Renal cortical epithelial cell (primary cell): Measurements from ENCODE around the gene RNF141. TPM values are rescaled to one million over a fixed set of nuclear protein-coding genes. Genes with fewer than 3 reads are reported as not detected.

Experiments used
- DNase-seq: peaks from one replicate; pipeline ENCODE4 v3.0.0-alpha.2; 2011; ENCODE audit warnings: low read depth
- total RNA-seq: library from RNA; depleted of rRNA; stranded (reverse); fragments of >200 nt; gene quantifications from 2 replicates; pipeline ENCODE4 v1.2.3, GENCODE V29; 2014

Gene RNF141
- total RNA-seq, 1 donor from 2014 or later: 41.7 TPM

DNA sequence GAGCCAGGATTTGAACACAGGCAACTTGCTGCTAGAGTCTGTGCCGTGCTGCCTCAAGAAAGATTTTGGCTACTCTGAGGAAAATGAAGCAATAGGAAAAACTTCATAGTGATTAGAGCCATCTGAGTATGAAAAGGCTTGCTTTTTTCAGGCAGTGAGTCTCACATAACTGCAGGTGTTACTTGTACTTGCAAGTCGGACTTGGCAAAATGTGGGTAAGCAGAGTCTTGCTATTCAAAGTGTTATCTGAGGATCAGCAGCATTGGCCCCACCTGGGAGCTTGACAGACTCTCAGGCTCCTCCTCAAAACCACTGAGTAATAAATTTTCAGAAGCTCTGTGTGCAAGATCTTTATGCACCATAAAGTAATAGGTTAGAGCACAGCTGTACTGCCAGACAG, 18.1 kb downstream of the RNF141 start:
- no peak for DNase-seq

DNA sequence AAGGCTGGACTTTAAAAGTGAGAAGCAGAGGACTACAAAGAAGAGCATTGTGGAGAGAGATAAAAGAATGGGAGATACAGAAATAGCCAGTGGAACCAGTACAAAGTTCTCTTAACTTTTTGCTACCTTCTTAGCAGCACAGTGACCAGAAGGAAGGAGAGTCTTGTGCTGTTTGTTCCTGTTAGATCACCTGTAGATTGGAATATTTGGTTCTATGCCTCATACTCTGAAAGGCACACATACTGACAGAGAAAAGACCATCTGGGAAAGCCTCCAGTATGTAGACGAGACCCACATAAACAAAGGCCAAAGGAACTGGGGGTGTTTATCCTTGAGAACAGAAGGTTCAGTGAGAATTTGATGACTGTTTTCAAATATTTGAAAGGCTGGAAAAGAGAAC, 18.7 kb downstream of the RNF141 start:
- DNase-seq: no peak

- no peak for DNase-seq
These were observed 20.4 kb downstream of the RNF141 start for GRCh38 chr11:10520562-10520961.

- no peak for DNase-seq
These were observed 21.4 kb downstream of the RNF141 start for GRCh38 chr11:10519630-10520029.

DNA sequence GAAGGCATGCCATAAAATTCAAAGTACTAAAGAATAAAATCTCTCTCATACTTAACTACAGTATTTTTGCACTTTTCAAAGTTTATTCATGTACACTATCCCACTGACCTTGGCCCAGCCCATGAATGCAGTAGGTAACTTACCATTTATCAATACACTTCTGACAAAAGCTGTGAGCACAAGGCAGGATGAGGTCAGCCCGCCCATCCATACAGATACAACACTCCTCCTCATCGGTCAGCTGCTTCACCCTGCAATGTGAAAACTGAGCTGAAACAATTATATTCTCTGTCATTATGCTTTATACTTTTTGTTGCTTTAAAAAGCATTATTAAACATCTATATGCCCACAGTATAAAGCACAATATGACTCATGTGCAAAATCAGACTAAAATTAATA, 22.1 kb downstream of the RNF141 start:
- no peak for DNase-seq

- DNase-seq: no peak
These were observed 22.9 kb downstream of the RNF141 start for GRCh38 chr11:10518123-10518522.

DNA sequence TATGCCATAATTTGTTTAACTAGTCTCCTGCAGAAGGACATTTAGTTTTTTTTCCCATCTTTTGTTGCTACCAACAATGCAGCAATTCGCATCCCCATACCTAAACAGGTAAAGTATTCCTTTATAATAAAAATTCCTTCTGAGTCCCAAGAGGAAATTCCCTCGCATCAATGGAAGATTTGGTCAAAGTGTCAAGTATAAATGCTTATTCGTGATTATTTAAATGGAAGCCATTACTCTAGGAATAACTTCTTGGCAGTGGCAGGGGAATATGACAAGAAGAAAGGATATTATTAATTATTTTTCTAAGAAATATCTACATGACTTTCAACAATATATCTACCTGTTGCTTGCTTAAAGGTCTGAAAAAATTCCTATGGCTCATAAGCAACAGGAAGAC, 25.6 kb downstream of the RNF141 start:
- no peak for DNase-seq

GRCh38 chr11:10514709-10515108, 26.3 kb downstream of the RNF141 start:
- DNase-seq: no peak

GRCh38 chr11:10514202-10514601, 26.8 kb downstream of the RNF141 start:
- DNase-seq: peak; percentile 9

- DNase-seq: no peak
These were observed 29.8 kb downstream of the RNF141 start for GRCh38 chr11:10511181-10511621.

- DNase-seq: peak; percentile 38
These were observed 35.0 kb downstream of the RNF141 start for GRCh38 chr11:10506008-10506370.

- no peak for DNase-seq
These were observed 35.5 kb downstream of the RNF141 start for GRCh38 chr11:10505278-10506007.

- DNase-seq: no peak
These were observed 36.5 kb downstream of the RNF141 start for GRCh38 chr11:10504490-10504889.

DNA sequence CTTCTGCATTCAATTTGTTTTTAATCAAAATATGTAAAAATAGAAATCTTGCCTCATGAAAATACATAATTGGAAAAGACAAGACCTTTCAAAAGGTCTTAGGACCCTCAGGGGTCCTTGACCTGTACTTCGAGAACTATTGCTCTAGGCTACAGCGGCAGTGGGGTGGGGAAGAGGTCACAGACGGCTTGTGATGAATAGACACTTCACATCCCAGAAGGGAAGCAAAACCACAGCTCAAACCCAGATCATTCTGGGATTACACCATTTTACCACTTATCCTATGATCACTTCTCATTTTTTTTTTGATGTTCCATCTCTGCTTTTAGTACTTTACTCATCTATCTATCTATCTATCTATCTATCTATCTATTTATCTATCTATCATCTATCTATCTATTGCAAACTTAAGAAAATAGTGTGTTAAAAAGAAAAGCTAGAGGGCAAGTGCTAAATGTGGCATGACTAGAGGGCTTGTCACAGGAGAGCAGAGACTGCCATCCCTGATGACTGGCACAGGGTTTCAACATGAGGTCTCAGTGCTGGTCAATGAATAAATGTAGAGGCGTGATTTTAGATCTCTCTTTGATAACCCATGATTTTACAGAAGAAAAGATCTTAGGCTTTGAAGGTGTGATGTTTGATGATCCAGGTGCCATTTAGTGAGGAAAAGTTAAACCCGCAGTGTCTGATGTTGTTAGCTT, 37.1 kb downstream of the RNF141 start:
- no peak for DNase-seq

DNA sequence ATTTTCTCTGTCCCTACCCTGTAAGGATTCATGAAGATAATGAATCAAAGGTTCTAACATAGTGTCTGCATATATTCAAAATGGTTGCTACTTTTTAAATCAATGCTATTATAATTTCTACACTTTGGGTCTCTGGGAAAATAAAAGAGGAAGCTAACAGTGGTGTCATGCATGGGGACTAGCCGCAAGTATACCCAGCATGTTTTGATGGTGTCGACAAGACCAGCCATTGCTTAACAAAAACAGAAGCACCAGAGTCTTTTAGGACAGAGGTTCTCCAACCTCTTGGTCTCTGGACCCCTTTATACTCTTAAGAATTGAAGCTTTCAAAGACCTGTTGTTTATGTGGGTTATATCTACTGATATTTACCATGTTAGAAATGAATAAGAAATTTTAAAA, 37.8 kb downstream of the RNF141 start:
- no peak for DNase-seq

GRCh38 chr11:10502770-10503169, 38.2 kb downstream of the RNF141 start:
- no peak for DNase-seq

GRCh38 chr11:10502065-10502680, 38.8 kb downstream of the RNF141 start:
- no peak for DNase-seq

- DNase-seq: no peak
These were observed 40.0 kb downstream of the RNF141 start for GRCh38 chr11:10500757-10501684.

GRCh38 chr11:10499874-10500601, 40.9 kb downstream of the RNF141 start:
- no peak for DNase-seq

DNA sequence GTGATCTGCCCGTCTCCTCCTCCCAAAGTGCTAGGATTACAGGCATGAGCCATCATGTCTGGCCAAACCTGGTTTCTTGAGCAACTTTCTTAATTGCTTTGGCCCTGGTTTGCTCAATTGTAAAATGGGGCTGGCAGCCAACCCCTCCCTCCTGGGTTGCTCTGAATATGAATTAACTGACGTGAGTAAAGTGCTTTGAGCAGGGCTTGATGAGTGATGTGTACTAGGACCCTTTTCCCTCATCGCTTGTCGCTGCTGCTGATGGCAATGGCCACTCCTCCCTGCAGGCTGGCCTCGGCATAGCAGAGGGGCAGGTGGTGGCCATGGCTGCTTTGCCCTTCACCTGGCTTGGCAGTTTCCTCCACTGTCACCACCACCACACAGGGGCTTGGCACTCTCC, 41.5 kb downstream of the RNF141 start:
- no peak for DNase-seq
